Upper lobe of left lung (tissue), 6 donors: ENCODE results near the gene RBBP9. TPM values are rescaled to one million over a fixed set of nuclear protein-coding genes. Genes with fewer than 3 reads are reported as not detected.
"Not testable (repeated sequence)": the region's sequence is repeated elsewhere in the genome, so short reads cannot be mapped to it uniquely, and the experiment has no call there.

Source experiments
- ATAC-seq, 2 donors: fragments of 200-7000 bp; cut with Tn5 transposase; one replicate each; pipeline ENCODE4 v1.9.1; 2022; ENCODE audit warnings: mild to moderate bottlenecking in 2 of 2, moderate library complexity in 2 of 2; ENCODE audit not compliant: low FRiP score in 2 of 2
- DNase-seq, 2 donors: peaks; one replicate each; pipeline ENCODE4 v3.0.0-alpha.2; 2019 to 2020
- H3K27ac ChIP-seq, 4 donors: fragments of 200-600 bp; sonication (generic); one replicate each; pipeline ENCODE4 v1.5.1; 2016 to 2019
- H3K27me3 ChIP-seq, 4 donors: fragments of 200-600 bp; sonication (generic); one replicate each; pipeline ENCODE4 v1.5.1; 2017 to 2019
- H3K36me3 ChIP-seq, 4 donors: fragments of 200-600 bp; sonication (generic); one replicate each; pipeline ENCODE4 v1.5.1; 2016 to 2019
- H3K4me1 ChIP-seq, 4 donors: fragments of 200-600 bp; sonication (generic); one replicate each; pipeline ENCODE4 v1.5.1; 2018 to 2019
- H3K4me3 ChIP-seq, 4 donors: fragments of 200-600 bp; sonication (generic); one replicate each; pipeline ENCODE4 v1.5.1; 2017 to 2019; ENCODE audit warnings: mild to moderate bottlenecking in 2 of 4, moderate library complexity in 1 of 4
- H3K9me3 ChIP-seq, 4 donors: fragments of 200-600 bp; sonication (generic); one replicate each; pipeline ENCODE4 v1.5.1; 2018 to 2019
- EP300 ChIP-seq, 4 donors: sonication (generic); formaldehyde crosslinking; IDR thresholded peaks; one replicate each; pipeline ENCODE4 v1.5.1; 2017; ENCODE audit warnings: antibody characterized with exemption in 4 of 4, control low read depth in 2 of 4
- POLR2A ChIP-seq, 4 donors: fragments of 450-650 bp; IDR thresholded peaks; one replicate each; pipeline ENCODE4 v1.5.1; 2016 to 2017; ENCODE audit warnings: antibody characterized with exemption in 4 of 4, mild to moderate bottlenecking in 2 of 4
- POLR2AphosphoS5 ChIP-seq, 2 donors: sonication (generic); formaldehyde crosslinking; IDR thresholded peaks; one replicate each; pipeline ENCODE4 v1.5.1; 2017; ENCODE audit warnings: antibody characterized with exemption in 2 of 2
- WGBS, 2 donors: methylation state at CpG; one replicate each; pipeline ENCODE4 v1.1.5; 2017 to 2018; 5-methylcytosine and 5-hydroxymethylcytosine counted together
- total RNA-seq, 6 donors: library from RNA; depleted of rRNA in 4 of 6; stranded (reverse); fragments of >200 nt in 4 of 6; gene quantifications; one replicate each; pipeline versions ENCODE4 v1.1.0 to v1.2.1, GENCODE V29; 2016 to 2021
- TF ChIP-seq, protein P1 (sequence below), 6 experiments: fragments of 450-650 bp in 4 of 6; fragments of 200-600 bp in 2 of 6; sonication (generic) in 2 of 6; IDR thresholded peaks; one replicate each; pipeline ENCODE4 v1.5.1; 2016 to 2019; ENCODE audit warnings: antibody characterized with exemption in 6 of 6
- donor health status: DM: no; HTN: no; CAD: no; lungs with moderate emphysema.
- donor health status: DM: no; HTN: yes; CAD: no; lungs with severe emphysema.

RBBP9 gene
- total RNA-seq, 6 donors from 2014 or later: 6.9 to 32.0 (median 15.0) TPM

DNA sequence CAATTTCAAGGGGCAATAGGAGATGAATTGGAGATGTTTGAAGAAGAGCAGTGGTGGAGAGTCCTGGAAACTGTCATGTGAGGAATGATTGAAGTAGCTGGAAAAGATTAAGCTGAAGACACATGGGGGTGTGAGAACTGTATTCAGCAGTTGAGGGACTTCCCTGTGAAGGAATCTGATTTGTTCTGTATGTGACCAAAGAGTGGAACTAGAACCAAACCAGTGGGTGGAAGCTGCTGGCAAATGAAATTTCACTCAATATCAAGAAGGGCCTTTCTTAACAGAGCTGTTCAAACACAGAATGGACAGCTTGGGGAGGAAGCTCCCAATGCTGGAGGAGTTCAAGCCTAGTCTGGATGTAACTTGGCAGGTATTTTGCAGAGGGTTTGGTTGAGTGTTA lies 32.0 kb upstream of the RBBP9 start:
- DNase-seq (no peak), ATAC-seq (no peak)
- no peak overlapping the region for H3K27ac ChIP-seq
- no peak overlapping the region for H3K4me3 ChIP-seq
- TF ChIP-seq POLR2AphosphoS5 (IDR thresholded peaks at IDR 0.05): no peak
- no peak for TF ChIP-seq EP300 (IDR thresholded peaks at IDR 0.05)
- TF ChIP-seq, protein P1, sequence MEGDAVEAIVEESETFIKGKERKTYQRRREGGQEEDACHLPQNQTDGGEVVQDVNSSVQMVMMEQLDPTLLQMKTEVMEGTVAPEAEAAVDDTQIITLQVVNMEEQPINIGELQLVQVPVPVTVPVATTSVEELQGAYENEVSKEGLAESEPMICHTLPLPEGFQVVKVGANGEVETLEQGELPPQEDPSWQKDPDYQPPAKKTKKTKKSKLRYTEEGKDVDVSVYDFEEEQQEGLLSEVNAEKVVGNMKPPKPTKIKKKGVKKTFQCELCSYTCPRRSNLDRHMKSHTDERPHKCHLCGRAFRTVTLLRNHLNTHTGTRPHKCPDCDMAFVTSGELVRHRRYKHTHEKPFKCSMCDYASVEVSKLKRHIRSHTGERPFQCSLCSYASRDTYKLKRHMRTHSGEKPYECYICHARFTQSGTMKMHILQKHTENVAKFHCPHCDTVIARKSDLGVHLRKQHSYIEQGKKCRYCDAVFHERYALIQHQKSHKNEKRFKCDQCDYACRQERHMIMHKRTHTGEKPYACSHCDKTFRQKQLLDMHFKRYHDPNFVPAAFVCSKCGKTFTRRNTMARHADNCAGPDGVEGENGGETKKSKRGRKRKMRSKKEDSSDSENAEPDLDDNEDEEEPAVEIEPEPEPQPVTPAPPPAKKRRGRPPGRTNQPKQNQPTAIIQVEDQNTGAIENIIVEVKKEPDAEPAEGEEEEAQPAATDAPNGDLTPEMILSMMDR (IDR thresholded peaks at IDR 0.05): no peak
- no peak for TF ChIP-seq POLR2A (IDR thresholded peaks at IDR 0.05)
- no peaks in the 10 kb centered on the region for H3K4me1 ChIP-seq
- H3K9me3 ChIP-seq: no peaks in the 10 kb centered on the region
- H3K36me3 ChIP-seq: peaks cover 51 to 100% (median 96%) of the 10 kb centered on the region in 4 donors
- H3K27me3 ChIP-seq: no peaks in the 10 kb centered on the region

DNA sequence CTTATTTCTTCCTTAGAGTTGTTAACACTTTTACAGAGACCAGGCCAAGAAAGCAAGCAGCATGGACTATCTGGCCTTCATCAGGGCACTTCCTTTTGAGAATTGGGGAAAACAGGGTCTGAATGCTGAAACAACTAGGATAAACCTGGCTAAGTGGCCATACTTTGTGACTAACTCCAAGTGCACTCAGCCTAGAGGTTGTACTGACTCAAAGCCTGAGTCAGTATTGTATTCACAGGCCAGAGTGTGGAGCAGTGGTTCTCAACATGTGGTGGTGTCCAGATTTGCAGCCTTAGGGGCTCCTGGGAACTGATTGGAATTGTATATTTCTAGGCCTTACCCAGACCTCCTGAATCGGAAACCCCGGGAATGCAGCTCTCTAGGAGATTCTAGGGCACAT lies 30.8 kb upstream of the RBBP9 start:
- no peaks in the 10 kb centered on the region for H3K9me3 ChIP-seq
- DNase-seq: no peak
- no peak overlapping the region for H3K27ac ChIP-seq
- 92 to 95% methylated on average over 2 of the region's 2 CpGs for WGBS, 2 donors
- no peak overlapping the region for H3K4me3 ChIP-seq
- TF ChIP-seq POLR2A (IDR thresholded peaks at IDR 0.05) (no peak), EP300 (IDR thresholded peaks at IDR 0.05) (no peak), POLR2AphosphoS5 (IDR thresholded peaks at IDR 0.05) (no peak)
- TF ChIP-seq, protein P1 (IDR thresholded peaks at IDR 0.05): no peak
- peaks cover 40 to 93% (median 86%) of the 10 kb centered on the region in 4 donors for H3K36me3 ChIP-seq
- ATAC-seq: no peak
- H3K27me3 ChIP-seq: no peaks in the 10 kb centered on the region
- no peaks in the 10 kb centered on the region for H3K4me1 ChIP-seq

GRCh38 chr20:18527339-18527738 lies 30.3 kb upstream of the RBBP9 start:
- Histone ChIP-seq H3K4me1 (no peaks in the 10 kb centered on the region), H3K27me3 (no peaks in the 10 kb centered on the region), H3K27ac (no peak overlapping the region), H3K36me3 (peaks cover 38 to 88% (median 81%) of the 10 kb centered on the region in 4 donors), H3K9me3 (no peaks in the 10 kb centered on the region), H3K4me3 (no peak overlapping the region)
- TF ChIP-seq EP300 (IDR thresholded peaks at IDR 0.05) (no peak), POLR2AphosphoS5 (IDR thresholded peaks at IDR 0.05) (no peak), POLR2A (IDR thresholded peaks at IDR 0.05) (no peak)
- TF ChIP-seq, protein P1 (IDR thresholded peaks at IDR 0.05): no peak
- no peak for ATAC-seq
- DNase-seq: no peak
- 96 to 97% methylated on average over 2 of the region's 2 CpGs for whole genome bisulfite sequencing, 2 donors

DNA sequence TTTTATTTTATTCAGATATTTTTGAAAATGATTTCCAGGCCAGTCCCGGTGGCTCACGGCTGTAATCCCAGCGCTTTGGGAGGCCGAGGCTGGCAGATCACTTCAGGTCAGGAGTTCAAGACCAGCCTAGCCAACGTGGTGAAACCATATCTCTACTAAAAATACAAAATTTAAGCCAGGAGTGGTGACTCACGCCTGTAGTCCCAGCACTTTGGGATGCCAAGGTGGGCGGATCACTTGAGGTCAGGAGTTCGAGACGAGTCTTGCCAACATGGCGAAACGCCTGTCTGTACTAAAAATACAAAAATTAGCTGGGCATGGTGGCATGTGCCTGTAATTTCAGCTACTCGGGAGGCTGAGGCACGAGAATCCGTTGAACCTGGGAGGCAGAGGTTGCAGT lies 29.7 kb upstream of the RBBP9 start:
- 81 to 84% methylated on average over 14 of the region's 14 CpGs for WGBS, 2 donors
- not testable (repeated sequence) for ATAC-seq
- peaks cover 38 to 82% (median 76%) of the 10 kb centered on the region in 4 donors for H3K36me3 ChIP-seq

DNA sequence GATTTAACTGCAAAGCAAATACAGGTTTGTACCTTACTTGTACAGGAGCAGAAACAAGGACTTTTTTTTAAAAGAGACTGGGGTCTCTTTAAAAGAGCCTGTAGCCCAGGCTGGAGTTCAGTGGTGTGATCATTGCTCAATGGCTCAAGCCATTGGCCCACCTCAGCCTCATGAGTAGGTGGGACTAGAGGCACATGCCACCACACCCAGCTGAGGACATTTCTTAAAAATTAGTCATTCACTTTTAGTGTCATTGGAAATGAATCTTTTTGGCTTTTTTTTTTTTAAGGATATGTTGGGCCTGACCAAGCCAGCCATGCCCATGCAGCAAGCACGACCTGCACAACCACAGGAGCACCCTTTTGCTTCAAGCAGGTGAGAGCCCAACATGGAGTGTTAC lies 27.6 kb upstream of the RBBP9 start:
- Histone ChIP-seq H3K27ac (no peak overlapping the region), H3K27me3 (no peaks in the 10 kb centered on the region), H3K4me1 (no peaks in the 10 kb centered on the region), H3K36me3 (peaks cover 26 to 71% (median 60%) of the 10 kb centered on the region in 4 donors), H3K4me3 (no peak overlapping the region), H3K9me3 (no peaks in the 10 kb centered on the region)
- TF ChIP-seq, protein P1 (IDR thresholded peaks at IDR 0.05): no peak
- TF ChIP-seq EP300 (IDR thresholded peaks at IDR 0.05): no peak
- 100% methylated on average over 1 of the region's 1 CpG for WGBS, 2 donors
- DNase-seq: no peak
- peak in 1 of 2 donors; percentile 43 for ATAC-seq

More for the DNA sequence above, 29.7 kb upstream of the RBBP9 start:
- not testable (repeated sequence) for H3K4me3 ChIP-seq, H3K27me3 ChIP-seq, H3K4me1 ChIP-seq, H3K27ac ChIP-seq, H3K9me3 ChIP-seq, DNase-seq
